Skin of body (tissue), 2 donors: ENCODE measurements around the gene LIG1. TPM values are rescaled to one million over a fixed set of nuclear protein-coding genes. Genes with fewer than 3 reads are reported as not detected.

ENCODE experiments used
- DNase-seq: peaks from one replicate; lab custom pipeline; 2025; lab: John Stamatoyannopoulos, UW
- total RNA-seq: library from RNA; depleted of rRNA; stranded (reverse); fragments of >200 nt; gene quantifications from one replicate; pipeline ENCODE4 v1.2.3, GENCODE V29; 2014

The LIG1 gene
- total RNA-seq, 1 donor from 2014 or later = 27.3 TPM

GRCh38 chr19:48182434-48182833 lies 12.3 kb upstream of the LIG1 start:
- DNase-seq = no peak

DNA sequence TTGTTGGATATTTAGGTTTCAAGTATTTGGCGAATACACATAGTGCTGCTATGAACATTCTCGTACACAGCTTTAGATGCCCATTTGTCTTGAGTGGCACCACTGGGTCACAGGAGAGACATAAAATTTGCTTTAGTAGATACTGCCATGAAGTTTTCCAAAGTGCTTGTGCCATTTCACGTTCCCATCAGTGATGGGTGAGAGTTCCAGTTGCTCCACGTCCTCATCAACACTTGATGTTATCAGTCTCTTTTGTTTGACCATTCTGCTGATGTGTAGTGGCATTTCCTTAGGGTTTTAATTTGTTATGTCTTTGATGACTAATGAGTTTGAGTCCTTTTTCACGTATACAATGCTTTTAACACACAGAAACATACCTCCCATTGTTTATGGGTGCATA lies 11.4 kb upstream of the LIG1 start:
- DNase-seq = no peak

DNA sequence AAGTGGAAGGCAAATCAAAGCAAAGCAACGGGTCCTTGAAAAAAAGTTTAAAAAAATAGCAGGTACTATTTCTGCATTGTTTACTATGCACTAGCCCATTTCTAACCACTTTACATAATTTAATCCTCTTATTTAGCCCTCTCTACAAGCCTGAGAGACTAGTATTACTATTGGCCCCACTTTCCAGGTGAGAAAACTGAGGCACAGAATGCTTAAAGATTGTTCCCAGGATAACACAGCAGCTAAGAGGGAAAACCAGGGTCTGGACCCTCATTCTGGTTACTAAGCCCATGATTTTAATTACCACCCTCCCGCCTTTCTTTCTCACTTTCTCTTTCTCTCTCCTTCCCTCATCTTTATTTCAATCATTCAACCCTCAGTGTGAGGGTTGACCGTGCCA lies 6.1 kb upstream of the LIG1 start:
- no peak for DNase-seq

DNA sequence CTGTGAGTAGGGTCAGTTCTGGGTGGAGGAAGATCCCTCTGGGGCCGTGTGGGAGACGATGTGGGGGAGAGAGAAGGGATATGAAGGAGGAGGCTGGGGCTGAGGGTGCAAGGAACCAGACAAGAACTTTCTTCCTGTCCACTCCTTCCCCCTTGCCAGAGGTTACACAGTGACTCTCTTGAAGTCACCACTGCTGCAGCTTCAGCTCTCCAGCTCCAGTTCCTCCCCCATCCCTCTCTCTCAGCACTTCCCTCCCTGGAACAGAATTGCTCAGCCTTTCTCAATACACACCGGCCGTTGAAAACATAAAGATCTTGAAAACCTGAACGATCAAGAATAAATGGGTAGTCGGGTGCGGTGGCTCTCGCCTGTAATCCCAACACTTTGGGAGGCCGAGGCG lies 5.4 kb upstream of the LIG1 start:
- no peak for DNase-seq

GRCh38 chr19:48174445-48175030 lies 4.4 kb upstream of the LIG1 start:
- no peak for DNase-seq

DNA sequence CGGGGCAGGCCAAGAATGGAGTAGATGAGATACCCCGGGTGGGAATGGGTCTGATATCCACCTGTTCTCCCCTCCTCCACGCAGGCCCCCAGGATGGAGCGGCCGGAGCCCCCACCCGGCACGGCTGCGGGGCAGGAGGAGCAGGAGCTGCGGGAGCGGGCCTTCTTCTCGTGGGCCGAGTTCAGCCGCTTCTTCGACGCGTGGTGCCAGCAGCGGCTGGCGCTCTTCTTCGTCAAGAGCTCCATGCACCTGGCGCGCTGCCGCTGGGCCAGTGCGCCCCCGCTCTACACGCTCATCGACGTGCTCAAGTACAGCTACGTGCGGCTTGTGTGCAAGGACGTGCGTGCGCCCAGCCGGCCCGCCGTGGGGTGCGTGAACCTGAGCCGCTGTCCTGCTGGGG lies 1.6 kb upstream of the LIG1 start:
- DNase-seq = no peak

GRCh38 chr19:48170817-48171347 lies 738 bp upstream of the LIG1 start:
- no peak for DNase-seq

- peak; percentile 63 for DNase-seq
Measured at GRCh38 chr19:48169578-48169938, 586 bp downstream of the LIG1 start.

- no peak for DNase-seq
Measured at GRCh38 chr19:48168689-48169088, 1.5 kb downstream of the LIG1 start.

DNA sequence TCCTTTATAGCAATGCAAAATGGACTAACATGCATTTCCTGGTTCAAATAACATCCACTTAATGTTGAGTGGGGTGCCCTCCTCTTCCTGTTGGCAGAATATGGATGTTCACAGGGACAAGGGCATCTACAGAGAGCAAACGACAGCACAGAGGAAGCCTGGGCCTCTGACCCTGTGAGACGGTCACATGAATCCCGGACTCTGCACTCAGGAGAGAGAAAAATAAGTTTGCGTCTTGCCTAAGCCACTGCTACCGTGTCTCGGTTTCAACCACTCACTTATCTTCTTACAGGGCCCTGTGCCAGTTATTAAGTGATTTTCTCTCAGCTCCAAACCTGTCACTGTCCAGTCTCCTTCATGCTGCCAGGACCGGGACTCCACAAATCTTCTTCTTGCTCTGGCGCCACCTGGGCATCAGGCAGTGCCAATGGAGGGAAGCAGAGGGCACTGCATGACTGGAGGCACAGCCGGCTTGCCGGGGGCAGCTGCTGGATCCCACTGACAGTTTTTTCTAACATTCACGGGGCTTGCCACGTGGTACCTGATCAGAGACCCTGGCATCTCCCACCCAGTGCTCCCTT lies 11.8 kb downstream of the LIG1 start:
- no peak for DNase-seq

GRCh38 chr19:48154003-48154402 lies 16.1 kb downstream of the LIG1 start:
- DNase-seq = no peak

GRCh38 chr19:48152551-48152950 lies 17.6 kb downstream of the LIG1 start:
- DNase-seq = peak; percentile 26

DNA sequence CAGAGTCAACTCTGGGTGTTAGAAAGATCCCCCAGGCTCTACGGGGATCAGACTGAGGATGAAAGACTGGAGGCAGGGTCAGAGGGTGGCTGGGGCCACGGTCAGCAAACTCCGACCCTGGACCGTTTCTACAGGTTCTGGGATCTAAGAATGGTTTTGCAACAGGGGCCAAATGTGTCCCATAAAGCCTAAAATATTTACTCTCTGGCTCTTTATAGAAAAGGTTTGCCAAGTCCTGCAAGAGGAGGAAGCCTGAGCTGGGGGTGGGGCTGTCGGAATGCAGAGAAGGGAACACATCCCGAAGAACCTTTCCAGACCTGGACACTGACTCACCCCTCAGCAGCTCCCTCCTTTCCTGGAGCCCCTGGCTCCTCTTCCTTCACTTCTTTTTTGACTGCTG lies 20.7 kb downstream of the LIG1 start:
- no peak for DNase-seq

GRCh38 chr19:48148576-48148975 lies 21.6 kb downstream of the LIG1 start:
- DNase-seq = no peak

DNA sequence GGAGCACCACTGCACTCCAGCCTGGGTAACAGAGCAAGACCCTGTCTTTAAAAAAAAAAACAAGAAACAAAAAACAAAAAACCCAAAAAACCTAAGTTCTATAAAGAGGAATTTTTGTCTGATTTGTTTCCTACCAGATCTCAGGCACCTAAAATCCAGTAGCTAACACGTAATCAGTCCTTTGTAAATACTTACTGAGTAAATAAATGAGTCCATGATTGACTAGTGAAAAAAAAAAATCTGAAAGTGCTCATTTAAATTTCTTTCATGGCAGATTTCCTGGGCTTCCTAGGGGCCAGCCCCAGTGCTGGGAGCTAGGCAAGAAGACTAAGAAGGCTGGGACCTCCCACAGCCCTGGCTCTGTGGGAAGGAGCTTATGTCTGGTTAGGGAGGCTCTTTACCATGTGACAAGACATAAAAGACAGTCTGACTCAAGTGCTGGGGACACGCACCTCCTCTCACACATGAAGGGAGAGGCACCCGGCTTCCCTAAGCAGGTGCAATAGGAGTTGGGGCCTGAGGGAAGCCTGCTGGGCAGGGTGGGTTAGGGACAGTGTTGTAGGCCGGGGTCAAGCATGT lies 22.5 kb downstream of the LIG1 start:
- DNase-seq = no peak

DNA sequence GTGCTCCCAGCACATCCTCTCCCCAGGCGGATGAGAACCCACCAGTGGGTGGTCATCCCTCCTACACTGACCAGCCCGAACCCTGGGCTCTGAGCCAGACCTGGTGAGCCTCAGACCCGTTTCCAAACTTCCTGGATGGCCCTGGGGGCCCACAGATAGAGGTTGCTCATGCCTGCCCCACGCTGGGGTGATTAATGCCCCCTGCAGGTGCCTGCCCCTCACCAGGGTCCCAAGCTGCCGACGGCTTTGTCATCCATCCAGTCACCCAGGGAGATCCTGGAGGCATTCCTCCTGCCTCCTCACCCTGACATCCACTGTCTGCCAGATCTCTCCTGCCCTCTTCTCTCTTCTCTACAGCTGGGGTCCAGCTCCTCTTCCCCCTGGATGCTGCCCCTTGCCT lies 31.1 kb downstream of the LIG1 start:
- DNase-seq = no peak

DNA sequence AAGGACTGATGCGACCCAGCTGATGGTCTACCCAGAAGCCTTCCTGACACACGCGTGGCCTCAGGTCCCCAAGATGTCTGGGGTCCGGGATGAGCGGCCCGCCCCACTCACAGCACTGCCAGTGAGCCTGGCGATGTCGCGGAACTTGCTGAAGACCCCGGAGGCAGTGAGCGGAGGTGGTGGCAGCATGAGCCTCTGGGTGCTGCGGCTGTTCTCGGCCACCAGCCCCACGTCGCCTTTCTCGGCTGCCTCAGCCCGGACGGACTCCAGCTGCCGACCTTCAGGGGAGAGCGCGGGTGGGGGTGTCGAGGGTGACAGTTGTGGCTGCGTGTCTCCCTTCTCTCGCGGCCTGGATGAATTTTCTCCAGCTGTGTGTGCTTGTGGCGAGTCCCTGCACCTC lies 32.7 kb downstream of the LIG1 start:
- no peak for DNase-seq

DNA sequence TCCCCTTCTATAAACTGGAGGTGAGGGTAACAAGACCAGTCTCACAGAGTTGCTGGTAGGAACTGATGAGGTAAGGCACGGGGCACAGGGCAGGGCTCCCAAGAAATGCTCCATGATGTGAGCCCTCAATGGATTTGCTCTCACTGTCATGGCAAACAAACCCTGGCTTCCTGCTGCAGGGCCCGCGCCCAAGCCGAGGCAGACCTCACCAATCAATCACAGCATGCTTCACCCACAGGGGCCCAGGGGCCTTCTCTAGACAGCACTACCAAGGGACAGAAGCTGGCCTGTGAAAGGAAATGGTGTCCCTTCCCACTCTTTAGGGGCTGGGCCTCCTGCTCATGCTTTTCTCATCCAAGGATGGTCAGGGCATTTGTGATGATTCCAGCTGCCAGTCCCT lies 33.6 kb downstream of the LIG1 start:
- DNase-seq = no peak

- DNase-seq = no peak
Measured at GRCh38 chr19:48135411-48135810, 34.7 kb downstream of the LIG1 start.

GRCh38 chr19:48133094-48133493 lies 37.0 kb downstream of the LIG1 start:
- DNase-seq = no peak

DNA sequence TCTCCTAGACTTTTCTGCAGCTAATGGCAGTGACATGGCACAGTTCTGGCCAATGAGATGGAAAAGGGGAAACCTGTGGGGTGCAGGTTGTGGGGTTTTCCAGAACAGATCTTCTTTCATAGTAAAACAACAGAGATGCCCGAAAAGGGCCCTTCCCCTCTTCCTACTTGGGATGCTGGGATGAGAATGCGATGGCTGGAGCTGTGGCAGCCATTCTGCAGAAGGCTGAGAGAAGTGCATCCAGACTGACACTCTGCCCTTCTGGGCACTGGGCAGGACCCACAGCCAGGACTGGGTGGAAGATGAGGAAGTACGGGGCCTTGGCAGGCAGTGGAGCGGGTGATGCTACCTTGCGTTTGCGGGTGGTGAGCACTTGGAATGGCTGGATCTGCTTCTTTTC lies 42.6 kb downstream of the LIG1 start:
- DNase-seq = no peak

DNA sequence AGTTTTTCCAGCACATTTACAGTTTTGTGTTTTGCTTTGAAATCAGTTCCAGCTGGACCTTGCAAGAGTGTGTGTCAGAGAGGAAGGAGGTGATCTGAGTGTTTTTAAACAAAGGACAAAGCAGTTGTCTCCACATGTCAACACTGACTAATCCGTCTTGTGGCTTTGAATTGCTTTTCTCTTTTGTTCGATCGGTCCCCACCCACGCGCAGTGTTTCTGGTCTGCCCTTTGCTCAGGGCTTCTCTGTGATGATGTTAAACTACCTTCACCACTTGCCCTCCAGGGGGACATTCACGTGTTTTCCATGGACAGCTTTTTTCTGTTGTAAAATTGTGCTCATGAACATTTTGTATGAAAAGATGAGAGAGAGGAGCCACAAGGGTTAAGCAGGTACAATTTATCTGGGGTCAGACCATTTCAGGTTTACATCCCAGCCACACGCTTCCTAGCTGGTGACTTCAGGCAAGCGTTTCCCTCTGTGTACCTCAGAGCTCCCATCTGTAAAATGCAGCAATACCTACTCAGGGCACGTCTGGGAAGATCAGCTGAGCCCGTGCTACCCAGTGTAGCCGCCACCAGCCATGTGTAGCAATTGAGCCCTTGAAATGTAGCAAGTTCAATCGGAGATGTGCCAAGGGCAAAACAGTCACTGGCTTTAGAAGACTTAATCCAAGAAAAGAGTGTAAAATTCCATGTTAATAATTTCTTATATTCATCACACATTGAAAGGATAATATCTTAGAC lies 46.1 kb downstream of the LIG1 start:
- DNase-seq = no peak

DNA sequence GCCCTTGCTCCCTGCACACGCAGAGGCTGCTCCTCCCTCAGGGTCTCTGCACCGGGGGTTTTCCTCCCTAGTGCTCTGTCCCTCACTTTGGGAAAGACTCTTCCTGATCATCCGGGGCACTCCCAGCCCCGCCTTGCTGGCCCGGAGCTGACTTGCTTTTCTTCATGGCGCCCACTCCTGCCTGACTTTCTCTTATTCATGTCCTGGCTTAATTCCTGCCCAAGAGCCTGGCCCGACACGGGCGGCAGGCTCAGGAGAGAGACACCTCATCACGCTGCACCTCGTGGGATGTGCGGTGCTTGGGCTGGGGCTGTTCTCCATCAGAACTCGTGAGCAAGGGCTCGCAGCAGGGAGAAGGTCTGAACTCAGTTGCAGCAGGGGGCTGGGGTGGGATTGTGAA lies 47.7 kb downstream of the LIG1 start:
- DNase-seq = no peak
